GM12892 (cell line): ENCODE results near the gene GCK.

Source experiments
- POLR2A ChIP-seq: IDR thresholded peaks from 2 replicates; pipeline ENCODE4 v1.6.1; 2011; ENCODE audit warnings: low read depth, low read length, control low read depth
- POLR2AphosphoS5 ChIP-seq: IDR thresholded peaks from 2 replicates; pipeline ENCODE4 v1.6.1; 2011; ENCODE audit warnings: low read depth, low read length, control low read depth
- TAF1 ChIP-seq: IDR thresholded peaks from 2 replicates; pipeline ENCODE4 v1.6.1; 2011; ENCODE audit warnings: low read depth, mild to moderate bottlenecking, control low read depth, low read length, borderline replicate concordance

DNA sequence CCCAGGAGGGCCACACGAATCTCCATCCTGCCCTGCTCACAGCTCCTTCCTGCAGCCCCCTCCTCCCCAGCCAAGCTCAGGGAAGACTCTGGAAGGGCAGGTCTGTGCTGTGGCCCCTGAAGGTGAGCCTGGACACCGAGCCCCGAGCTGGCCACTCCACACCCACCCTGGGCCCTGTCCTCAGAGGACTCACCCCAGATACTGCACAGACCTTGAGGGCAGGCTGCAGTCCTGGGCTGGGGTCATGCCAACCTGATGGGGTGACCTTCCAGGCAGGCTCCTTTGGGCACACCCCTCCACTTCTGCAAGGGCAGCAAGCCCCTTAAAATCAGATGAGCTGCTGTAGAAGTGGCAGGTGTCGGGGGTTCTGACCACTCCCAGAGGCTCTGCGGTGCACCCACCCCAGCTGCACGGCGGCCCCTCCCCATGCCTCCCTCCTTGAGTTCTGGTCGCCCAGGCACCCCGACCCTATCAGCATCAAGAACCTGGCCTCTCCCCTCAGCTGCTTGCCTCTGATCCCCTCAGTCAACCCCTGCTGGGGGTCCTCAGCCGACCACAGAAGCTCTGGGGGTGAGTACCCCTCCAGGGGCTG lies 35.8 kb upstream of the GCK start:
- no peak for TF ChIP-seq POLR2A
- TF ChIP-seq POLR2AphosphoS5, result no peak
- TF ChIP-seq TAF1, result no peak
